GM12892 (cell line): ENCODE measurements around the gene LDB3.

ENCODE experiments used
- POLR2A ChIP-seq: IDR thresholded peaks from 2 replicates; pipeline ENCODE4 v1.6.1; 2011; ENCODE audit warnings: low read depth, low read length, control low read depth
- POLR2AphosphoS5 ChIP-seq: IDR thresholded peaks from 2 replicates; pipeline ENCODE4 v1.6.1; 2011; ENCODE audit warnings: low read depth, low read length, control low read depth
- TAF1 ChIP-seq: IDR thresholded peaks from 2 replicates; pipeline ENCODE4 v1.6.1; 2011; ENCODE audit warnings: low read depth, mild to moderate bottlenecking, control low read depth, low read length, borderline replicate concordance

GRCh38 chr10:86770412-86770960 is 102.2 kb downstream of the LDB3 start:
- TF ChIP-seq POLR2A (no peak), POLR2AphosphoS5 (no peak), TAF1 (no peak)
